Mucosa of descending colon (tissue), 3 donors: Measurements from ENCODE around the gene SYNGR3. TPM values are rescaled to one million over a fixed set of nuclear protein-coding genes. Genes with fewer than 3 reads are reported as not detected.
"Not testable (repeated sequence)": the region's sequence is repeated elsewhere in the genome, so short reads cannot be mapped to it uniquely, and the experiment has no call there.

Source experiments
- ATAC-seq: fragments of 200-7000 bp; cut with Tn5 transposase; one replicate; pipeline ENCODE4 v1.9.1; 2020; ENCODE audit warnings: mild to moderate bottlenecking, moderate library complexity
- DNase-seq, 3 donors: peaks; one replicate each; pipeline ENCODE4 v3.0.0-alpha.2; 2020
- H3K36me3 ChIP-seq: fragments of 200-600 bp; one replicate; pipeline ENCODE4 v1.8.0; 2021; ENCODE audit warnings: low read depth, mild to moderate bottlenecking
- H3K4me1 ChIP-seq: fragments of 200-600 bp; one replicate; pipeline ENCODE4 v1.8.0; 2021; ENCODE audit warnings: low read depth, mild to moderate bottlenecking
- H3K4me3 ChIP-seq: fragments of 200-600 bp; one replicate; pipeline ENCODE4 v1.8.0; 2021; ENCODE audit warnings: mild to moderate bottlenecking
- H3K9me3 ChIP-seq: fragments of 200-600 bp; one replicate; pipeline ENCODE4 v1.8.0; 2021; ENCODE audit warnings: mild to moderate bottlenecking
- intact Hi-C, 2 donors: fragments of 100-400 bp; cut with DNase I in 1 of 2; cut with micrococcal nuclease in 1 of 2; formaldehyde crosslinking; loops; one replicate each; pipeline versions ENCODE4 v1.11.0 to v1.11.1; 2022; cut with DNase I, micrococcal nuclease
- total RNA-seq, 3 donors: library from RNA; stranded (reverse); fragmentation: NEBNext Ultra II Directional in 2 of 3; extraction: Animal tissue kit (Norgen Biotek cat#: 25700) in 2 of 3; gene quantifications; one replicate each; pipeline versions ENCODE4 v1.2.1 to v1.2.4, GENCODE V29; 2021 to 2023
- TF ChIP-seq, protein P1 (sequence below): fragments of 200-600 bp; IDR thresholded peaks from one replicate; pipeline ENCODE4 v1.8.0; 2022; ENCODE audit warnings: antibody characterized with exemption, mild to moderate bottlenecking
- donor health status: DM: no; HTN: no; CAD: no; lungs with moderate emphysema.
- donor health status: DM: no; HTN: no; CAD: no.
- donor health status: DM: no; HTN: yes; CAD: no.

The SYNGR3 gene
- total RNA-seq, 3 donors from 2014 or later, result 1.3 to 7.9 (median 1.5) TPM

GRCh38 chr16:2029350-2029749 lies 39.6 kb downstream of the SYNGR3 start:
- H3K9me3 ChIP-seq, result no peaks in the 10 kb centered on the region
- TF ChIP-seq, protein P1, sequence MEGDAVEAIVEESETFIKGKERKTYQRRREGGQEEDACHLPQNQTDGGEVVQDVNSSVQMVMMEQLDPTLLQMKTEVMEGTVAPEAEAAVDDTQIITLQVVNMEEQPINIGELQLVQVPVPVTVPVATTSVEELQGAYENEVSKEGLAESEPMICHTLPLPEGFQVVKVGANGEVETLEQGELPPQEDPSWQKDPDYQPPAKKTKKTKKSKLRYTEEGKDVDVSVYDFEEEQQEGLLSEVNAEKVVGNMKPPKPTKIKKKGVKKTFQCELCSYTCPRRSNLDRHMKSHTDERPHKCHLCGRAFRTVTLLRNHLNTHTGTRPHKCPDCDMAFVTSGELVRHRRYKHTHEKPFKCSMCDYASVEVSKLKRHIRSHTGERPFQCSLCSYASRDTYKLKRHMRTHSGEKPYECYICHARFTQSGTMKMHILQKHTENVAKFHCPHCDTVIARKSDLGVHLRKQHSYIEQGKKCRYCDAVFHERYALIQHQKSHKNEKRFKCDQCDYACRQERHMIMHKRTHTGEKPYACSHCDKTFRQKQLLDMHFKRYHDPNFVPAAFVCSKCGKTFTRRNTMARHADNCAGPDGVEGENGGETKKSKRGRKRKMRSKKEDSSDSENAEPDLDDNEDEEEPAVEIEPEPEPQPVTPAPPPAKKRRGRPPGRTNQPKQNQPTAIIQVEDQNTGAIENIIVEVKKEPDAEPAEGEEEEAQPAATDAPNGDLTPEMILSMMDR, result no peak
- peaks cover 10% of the 10 kb centered on the region for H3K4me1 ChIP-seq
- no peak for ATAC-seq
- no peak overlapping the region for H3K4me3 ChIP-seq
- no peaks in the 10 kb centered on the region for H3K36me3 ChIP-seq
- intact Hi-C loops, result loop anchor here (10.0 kb wide), 2 partner anchors 115 to 125 kb away; partner anchors contain the start of genes RAB26 (in 1 of the 2) and TRAF7 (in 1 of the 2)
- no peak for DNase-seq

GRCh38 chr16:2030036-2030435 lies 40.3 kb downstream of the SYNGR3 start:
- DNase-seq (no peak), ATAC-seq (no peak)
- Histone ChIP-seq H3K36me3 (no peaks in the 10 kb centered on the region), H3K4me3 (no peak overlapping the region), H3K4me1 (peaks cover 10% of the 10 kb centered on the region), H3K9me3 (no peaks in the 10 kb centered on the region)
- TF ChIP-seq, protein P1, result no peak
- intact Hi-C loops, result no loop called here

DNA sequence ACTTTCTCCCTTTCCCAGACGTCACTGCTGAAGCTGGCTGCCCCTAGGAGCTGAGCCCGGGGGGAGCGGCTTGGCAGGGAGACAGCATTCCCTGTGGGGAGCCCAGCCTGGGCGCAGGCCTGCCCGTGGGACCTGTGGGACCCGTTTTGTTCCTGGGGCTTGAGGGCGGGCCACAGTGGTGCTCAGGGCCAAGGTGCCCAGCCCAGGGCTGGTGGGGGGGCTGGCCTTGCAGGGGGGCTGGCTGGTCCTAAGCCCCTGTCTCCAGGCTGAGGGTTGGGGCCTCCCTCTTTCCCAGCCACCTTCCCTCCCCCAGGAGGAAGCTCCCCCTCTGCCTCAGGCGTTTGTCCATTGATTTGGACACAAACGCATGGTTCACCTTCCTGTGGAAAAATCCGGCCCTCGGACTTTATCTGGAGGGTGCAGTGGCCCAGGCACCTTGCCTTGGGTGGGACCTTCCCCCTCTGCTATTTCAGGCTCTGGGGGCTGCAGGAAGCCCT lies 41.4 kb downstream of the SYNGR3 start:
- TF ChIP-seq, protein P1, result no peak
- Histone ChIP-seq H3K36me3 (no peaks in the 10 kb centered on the region), H3K9me3 (no peaks in the 10 kb centered on the region), H3K4me3 (no peak overlapping the region), H3K4me1 (peaks cover 16% of the 10 kb centered on the region)
- ATAC-seq (no peak), DNase-seq (no peak)
- intact Hi-C loops, result no loop called here

DNA sequence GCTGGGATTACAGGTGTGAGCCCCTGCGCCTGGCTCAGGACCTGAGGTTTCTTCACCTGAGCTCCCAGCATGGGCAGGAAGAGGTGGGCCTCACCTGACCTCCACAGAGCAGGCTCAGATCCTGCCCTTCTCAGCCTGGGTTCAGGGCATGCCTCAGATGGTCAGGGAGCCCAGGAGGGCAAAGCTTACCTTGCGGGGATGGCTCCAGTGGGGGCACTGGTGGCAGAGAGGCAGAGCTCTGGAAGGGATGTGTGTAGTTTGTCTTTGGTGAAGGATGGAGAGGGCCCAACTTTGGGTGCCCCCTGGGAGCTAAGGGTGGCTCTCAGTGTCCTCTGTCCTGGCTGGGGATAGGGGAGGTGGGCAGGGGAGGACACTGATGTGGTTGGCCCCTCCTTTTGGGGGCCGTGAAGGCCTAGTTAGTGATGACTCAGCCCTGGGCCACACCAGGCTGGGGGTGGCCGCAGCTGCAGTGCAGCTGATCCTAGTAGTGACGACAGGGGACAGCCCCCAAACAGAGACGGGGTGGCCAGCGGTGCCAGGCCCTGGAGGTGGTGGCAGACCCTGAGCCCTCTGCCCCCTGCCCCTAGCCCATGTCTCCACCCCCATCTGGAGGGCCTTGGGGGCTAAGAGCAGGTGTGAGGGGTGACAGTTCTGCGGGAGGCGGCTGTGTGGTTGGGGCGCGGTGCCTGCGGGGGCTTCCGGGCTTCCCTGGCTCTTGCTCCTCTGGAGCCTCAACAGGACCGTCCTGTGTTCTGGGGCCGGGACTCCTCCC lies 42.7 kb downstream of the SYNGR3 start:
- Histone ChIP-seq H3K9me3 (no peaks in the 10 kb centered on the region), H3K4me3 (no peak overlapping the region), H3K36me3 (no peaks in the 10 kb centered on the region), H3K4me1 (peaks cover 21% of the 10 kb centered on the region)
- TF ChIP-seq, protein P1, result no peak
- intact Hi-C loops, result no loop called here
- peak in 1 of 3 donors; percentile 55 for DNase-seq
- peak; percentile 7 for ATAC-seq

DNA sequence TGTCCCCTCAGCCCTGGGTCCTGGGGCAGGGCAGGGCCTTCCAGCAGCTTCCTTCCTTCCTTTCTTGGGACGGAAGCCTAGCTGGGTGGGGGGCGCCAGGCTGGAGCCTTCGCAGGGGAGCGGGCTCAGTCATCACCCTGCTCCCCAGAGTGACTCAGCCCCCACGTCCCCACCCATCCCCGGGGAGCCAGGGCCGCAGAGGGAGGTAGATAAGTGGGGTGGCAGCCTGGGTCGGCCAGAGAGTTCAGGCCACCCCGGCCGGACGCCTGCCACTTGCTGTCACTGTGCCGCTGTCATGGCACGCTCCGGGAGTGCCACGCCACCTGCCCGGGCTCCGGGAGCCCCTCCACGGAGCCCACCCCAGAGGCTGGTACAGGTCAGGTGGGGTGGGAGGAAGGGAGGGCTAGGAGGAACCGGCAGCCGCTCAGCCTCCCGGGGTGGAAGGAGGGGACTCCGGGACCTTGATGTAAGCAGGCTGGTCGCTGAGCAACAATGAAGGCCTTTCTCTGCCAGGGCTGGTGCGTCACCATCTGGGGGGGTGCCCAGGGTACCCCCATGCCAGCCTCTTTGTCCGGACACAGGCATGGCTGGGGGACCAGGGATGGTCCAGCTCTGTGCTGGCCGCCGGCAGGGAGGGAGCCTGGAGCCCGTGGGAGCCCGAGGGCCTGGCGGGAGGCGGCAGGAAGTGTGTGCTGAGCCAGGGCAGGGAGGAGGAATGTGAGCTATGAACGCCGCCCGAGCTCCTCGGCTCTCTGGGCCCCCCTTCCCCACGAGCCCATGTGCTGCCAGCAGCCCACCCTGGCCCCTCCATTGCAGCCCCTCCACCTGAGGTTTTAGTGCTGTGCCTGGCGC lies 43.5 kb downstream of the SYNGR3 start:
- intact Hi-C loops, result no loop called here
- Histone ChIP-seq H3K4me1 (peaks cover 16% of the 10 kb centered on the region), H3K9me3 (no peaks in the 10 kb centered on the region), H3K4me3 (no peak overlapping the region), H3K36me3 (no peaks in the 10 kb centered on the region)
- DNase-seq (peak in 1 of 3 donors; percentile 72), ATAC-seq (peak; percentile 44)
- TF ChIP-seq, protein P1, result no peak

DNA sequence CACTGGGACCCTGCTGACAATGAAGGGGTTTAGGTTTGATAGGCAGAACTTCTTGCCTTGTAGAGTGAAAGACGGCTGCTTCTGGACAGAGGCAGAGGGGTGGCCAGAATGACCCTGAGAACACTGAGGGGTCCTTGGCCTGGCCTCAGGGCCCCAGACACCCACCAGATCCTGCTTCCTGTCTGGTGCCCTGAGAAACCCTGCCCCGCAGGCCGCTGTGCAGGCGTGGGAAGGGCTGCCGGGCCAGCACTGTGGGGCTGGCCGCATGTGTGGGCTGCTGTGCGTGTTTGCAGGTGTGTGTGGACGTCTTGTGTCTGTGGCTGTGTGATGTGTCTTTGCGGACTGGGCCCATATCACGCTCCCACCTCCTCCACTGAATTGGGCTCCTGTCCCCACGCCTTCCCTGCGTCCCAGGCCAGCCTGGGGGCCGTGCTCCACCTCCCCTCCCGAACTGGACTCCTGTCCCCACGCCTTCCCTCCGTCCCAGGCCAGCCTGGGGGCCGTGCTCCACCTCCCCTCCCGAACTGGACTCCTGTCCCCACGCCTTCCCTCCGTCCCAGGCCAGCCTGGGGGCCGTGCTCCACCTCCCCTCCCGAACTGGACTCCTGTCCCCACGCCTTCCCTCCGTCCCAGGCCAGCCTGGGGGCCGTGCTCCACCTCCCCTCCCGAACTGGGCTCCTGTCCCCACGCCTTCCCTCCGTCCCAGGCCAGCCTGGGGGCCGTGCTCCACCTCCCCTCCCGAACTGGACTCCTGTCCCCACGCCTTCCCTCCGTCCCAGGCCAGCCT lies 44.3 kb downstream of the SYNGR3 start:
- intact Hi-C loops, H3K9me3 ChIP-seq, H3K36me3 ChIP-seq, H3K4me3 ChIP-seq, ATAC-seq, DNase-seq: not testable (repeated sequence)
- H3K4me1 ChIP-seq, result peaks cover 16% of the 10 kb centered on the region
